Measurements from ENCODE around the gene ATG9B. TPM values are rescaled to one million over a fixed set of nuclear protein-coding genes. Genes with fewer than 3 reads are reported as not detected.

Gene ATG9B
- total and polyA plus RNA-seq, 9 of the 15 experiments (the other 6 are each of a cell fraction or from before 2014, with no cell fraction given) = 0.29 to 8.0 (median 2.1) TPM

- TF ChIP-seq CHD7 (IDR thresholded peaks at IDR 0.05; ENCODE audit: low read depth, low read length) (no peak), ZNF121 (CRISPR knock-in tag; conservative IDR thresholded peaks at IDR 0.05) (no peak), PCBP2 (IDR thresholded peaks at IDR 0.05; ENCODE audit: low read depth, low read length, poor library complexity, severe bottlenecking) (no peak), CLOCK (CRISPR knock-in tag; IDR thresholded peaks at IDR 0.05; ENCODE audit: borderline replicate concordance) (no peak), ZBTB7A (IDR thresholded peaks at IDR 0.05; ENCODE audit: borderline replicate concordance, control insufficient read depth, low read depth, low read length) (peak; percentile 99), ZBTB26 (CRISPR knock-in tag; IDR thresholded peaks at IDR 0.05) (no peak), HOMEZ (CRISPR knock-in tag; IDR thresholded peaks at IDR 0.05) (0 out of 2 replicates have a peak, but pooled peaks have one; percentile 34)
Observed at GRCh38 chr7:151028131-151028947, 4.0 kb upstream of the ATG9B start, which contains the start of gene ABCB8 (continued).
